ENCODE data around the gene DACH1. TPM values are rescaled to one million over a fixed set of nuclear protein-coding genes. Genes with fewer than 3 reads are reported as not detected.

Gene DACH1
- total RNA-seq, 1 experiment from 2014 or later, result not detected

- H3K36me3 ChIP-seq (ENCODE audit: control insufficient read depth in 1 of 2, insufficient read depth in 2 of 2, low read length in 2 of 2), result no peaks in the 10 kb centered on the region
- CTCF ChIA-PET, result no interaction called here
- no peak for ATAC-seq
These were observed 139.3 kb downstream of the DACH1 start for GRCh38 chr13:71727662-71728061.

More at GRCh38 chr13:71727662-71728061, 139.3 kb downstream of the DACH1 start:
- H4K20me1 ChIP-seq (ENCODE audit: insufficient read depth), result no peaks in the 10 kb centered on the region
- no peak overlapping the region for H3K4me3 ChIP-seq (replicated peaks in 1 of 2; ENCODE audit: low read depth in 1 of 2, low read length in 2 of 2)
- H3K9ac ChIP-seq (ENCODE audit: low read length), result no peak overlapping the region
- ChIA-PET RAD21 (ENCODE audit: low non-redundant PET in 1 of 2, low total read pairs in 2 of 2, uncharacterized antibody in 2 of 2, unreplicated experiment in 2 of 2) (no interaction called here), POLR2A (no interaction called here)
- H3K27me3 ChIP-seq (ENCODE audit: insufficient read depth, low read length), result no peaks in the 10 kb centered on the region
- no peak overlapping the region for H3K4me2 ChIP-seq (ENCODE audit: low read length)
- TF ChIP-seq CEBPB (IDR thresholded peaks at IDR 0.05; ENCODE audit: low read depth), result no peak
- TF ChIP-seq FOSL1 (IDR thresholded peaks at IDR 0.05; ENCODE audit: low read depth), result no peak
- TF ChIP-seq REST (IDR thresholded peaks at IDR 0.05; ENCODE audit: low read depth), result no peak
- TF ChIP-seq EZH2 (IDR thresholded peaks at IDR 0.05), result no peak
- TF ChIP-seq SIN3A (IDR thresholded peaks at IDR 0.05; ENCODE audit: low read depth), result no peak
- TF ChIP-seq SP1 (IDR thresholded peaks at IDR 0.05; ENCODE audit: low read depth), result no peak
- no peak for TF ChIP-seq RAD21 (IDR thresholded peaks at IDR 0.05; ENCODE audit: low read depth)
- TF ChIP-seq ZFX (IDR thresholded peaks at IDR 0.05), result no peak
- no peak for TF ChIP-seq ATF3 (IDR thresholded peaks at IDR 0.05)
- no peak for TF ChIP-seq ELF1 (IDR thresholded peaks at IDR 0.05; ENCODE audit: borderline replicate concordance, low read depth)
- TF ChIP-seq CBX3 (IDR thresholded peaks at IDR 0.05; ENCODE audit: low read depth), result no peak
- no peak for TF ChIP-seq TCF7L2 (IDR thresholded peaks at IDR 0.05; ENCODE audit: borderline replicate concordance, extremely low read depth, insufficient read depth, insufficient read length)
- TF ChIP-seq ZBTB33 (IDR thresholded peaks at IDR 0.05; ENCODE audit: extremely low read depth, insufficient replicate concordance, low read length), result no peak
- no peak for TF ChIP-seq CTCF (IDR thresholded peaks at IDR 0.05 in 2 of 3, conservative IDR thresholded peaks at IDR 0.05 in 1 of 3; ENCODE audit: borderline replicate concordance in 1 of 3, insufficient read depth in 1 of 3, low read depth in 2 of 3, low read length in 2 of 3)
- TF ChIP-seq JUND (IDR thresholded peaks at IDR 0.05), result no peak
- H3K9me2 ChIP-seq (ENCODE audit: insufficient read depth), result no peaks in the 10 kb centered on the region
- H3K4me1 ChIP-seq (ENCODE audit: control insufficient read depth in 1 of 2, insufficient read depth in 2 of 2, low read length in 2 of 2), result no peaks in the 10 kb centered on the region
- BruUV-seq (replicated peaks), result no TSS peak
- DNase-seq (ENCODE audit: low read depth, low spot score), result no peak
- intact Hi-C loops (cut with micrococcal nuclease), result no loop called here
- no peak overlapping the region for H2AFZ ChIP-seq (ENCODE audit: low read depth, low read length, poor library complexity, severe bottlenecking)
- no peaks in the 10 kb centered on the region for H3K79me2 ChIP-seq (ENCODE audit: insufficient read depth, low read length)
- 0 out of 4 replicates have a peak, but pooled peaks cover 0 to 4% of the 10 kb centered on the region in 2 experiments for H3K9me3 ChIP-seq (ENCODE audit: control insufficient read depth in 1 of 2, insufficient read depth in 1 of 2, low read depth in 1 of 2, low read length in 2 of 2)
- H3K27ac ChIP-seq (ENCODE audit: low read depth, low read length), result no peak overlapping the region

All from HCT116 (cell line).